H9 (cell line): Measurements from ENCODE around the gene PAK1IP1. TPM values are rescaled to one million over a fixed set of nuclear protein-coding genes. Genes with fewer than 3 reads are reported as not detected.

ENCODE experiments used
- DNase-seq: peaks from one replicate; pipeline ENCODE4 v3.0.0-alpha.2; 2017
- H2AFZ ChIP-seq: one replicate; pipeline ENCODE4 v1.6.1; 2013; ENCODE audit warnings: mild to moderate bottlenecking, low read length, control low read depth, moderate library complexity
- H2AK5ac ChIP-seq: 2 replicates; pipeline ENCODE4 v1.6.1; 2013; ENCODE audit warnings: low read length, control low read depth, mixed read lengths; ENCODE audit not compliant: insufficient read length
- H2BK120ac ChIP-seq: one replicate; pipeline ENCODE4 v1.6.1; 2013; ENCODE audit warnings: low read depth, mild to moderate bottlenecking, low read length, control low read depth, inconsistent platforms; ENCODE audit not compliant: poor library complexity, severe bottlenecking
- H2BK12ac ChIP-seq: 2 replicates; pipeline ENCODE4 v1.6.1; 2013; ENCODE audit warnings: low read length, control low read depth, mixed read lengths, low read depth; ENCODE audit not compliant: insufficient read length
- H2BK15ac ChIP-seq: 2 replicates; pipeline ENCODE4 v1.6.1; 2013; ENCODE audit warnings: low read depth, low read length, control low read depth
- H2BK20ac ChIP-seq: one replicate; pipeline ENCODE4 v1.6.1; 2013; ENCODE audit warnings: low read depth, mild to moderate bottlenecking, low read length, control low read depth, inconsistent platforms; ENCODE audit not compliant: poor library complexity, severe bottlenecking
- H2BK5ac ChIP-seq: 2 replicates; pipeline ENCODE4 v1.6.1; 2013; ENCODE audit warnings: low read length, control low read depth, mixed read lengths; ENCODE audit not compliant: insufficient read length
- H3K14ac ChIP-seq: 2 replicates; pipeline ENCODE4 v1.6.1; 2013; ENCODE audit warnings: low read length, control low read depth; ENCODE audit not compliant: insufficient read depth
- H3K18ac ChIP-seq: 2 replicates; pipeline ENCODE4 v1.6.1; 2013; ENCODE audit warnings: low read depth, mild to moderate bottlenecking, mixed read lengths, low read length, control low read depth; ENCODE audit not compliant: insufficient read length
- H3K23ac ChIP-seq: 2 replicates; pipeline ENCODE4 v1.6.1; 2013; ENCODE audit warnings: low read length, control low read depth, mixed read lengths, low read depth; ENCODE audit not compliant: insufficient read length
- H3K23me2 ChIP-seq: 2 replicates; pipeline ENCODE4 v1.6.1; 2013; ENCODE audit warnings: low read depth, mild to moderate bottlenecking, mixed read lengths, low read length, control low read depth; ENCODE audit not compliant: insufficient read length, poor library complexity, severe bottlenecking
- H3K27ac ChIP-seq: 2 replicates; pipeline ENCODE4 v1.5.1; 2013; ENCODE audit warnings: low read length, control low read depth, mixed read lengths, low read depth; ENCODE audit not compliant: insufficient read length
- H3K27me3 ChIP-seq: 2 replicates; pipeline ENCODE4 v1.6.1; 2013; ENCODE audit warnings: low read length, control low read depth, inconsistent platforms; ENCODE audit not compliant: insufficient read depth
- H3K4ac ChIP-seq: 2 replicates; pipeline ENCODE4 v1.6.1; 2013; ENCODE audit warnings: low read depth, mild to moderate bottlenecking, control low read depth, inconsistent platforms, low read length, moderate library complexity
- H3K4me1 ChIP-seq: 2 replicates; pipeline ENCODE4 v1.6.1; 2013; ENCODE audit warnings: low read length, control low read depth, inconsistent platforms; ENCODE audit not compliant: insufficient read depth
- H3K4me2 ChIP-seq: 2 replicates; pipeline ENCODE4 v1.6.1; 2013; ENCODE audit warnings: low read length, control low read depth, mixed read lengths; ENCODE audit not compliant: insufficient read length, insufficient read depth
- H3K56ac ChIP-seq: 2 replicates; pipeline ENCODE4 v1.6.1; 2013; ENCODE audit warnings: low read depth, mild to moderate bottlenecking, mixed read lengths, low read length, control low read depth; ENCODE audit not compliant: insufficient read length
- H3K79me1 ChIP-seq: 2 replicates; pipeline ENCODE4 v1.6.1; 2013; ENCODE audit warnings: low read depth, mild to moderate bottlenecking, moderate library complexity, low read length, control low read depth, inconsistent platforms; ENCODE audit not compliant: insufficient read depth, poor library complexity, severe bottlenecking
- H3K79me2 ChIP-seq: 2 replicates; pipeline ENCODE4 v1.6.1; 2013; ENCODE audit warnings: low read length, control low read depth, inconsistent platforms; ENCODE audit not compliant: insufficient read depth
- H3K9ac ChIP-seq: 2 replicates; pipeline ENCODE4 v1.6.1; 2013; ENCODE audit warnings: low read length, control low read depth, mixed read lengths; ENCODE audit not compliant: insufficient read length; ENCODE audit errors: extremely low read depth
- H3K9me3 ChIP-seq: one replicate; pipeline ENCODE4 v1.6.1; 2013; ENCODE audit warnings: low read depth, low read length, inconsistent platforms; ENCODE audit not compliant: control insufficient read depth
- H3T11ph ChIP-seq: one replicate; pipeline ENCODE4 v1.6.1; 2013; ENCODE audit warnings: mild to moderate bottlenecking, low read length, control low read depth, inconsistent platforms
- H4K20me1 ChIP-seq: one replicate; pipeline ENCODE4 v1.6.1; 2013; ENCODE audit not compliant: control insufficient read depth, insufficient read length, insufficient read depth
- H4K5ac ChIP-seq: 2 replicates; pipeline ENCODE4 v1.6.1; 2013; ENCODE audit warnings: low read depth, mild to moderate bottlenecking, mixed read lengths, low read length, control low read depth; ENCODE audit not compliant: insufficient read length
- H4K8ac ChIP-seq: replicated peaks from 2 replicates; pipeline ENCODE4 v1.6.1; 2013; ENCODE audit warnings: low read length, control low read depth, mixed read lengths, low read depth; ENCODE audit not compliant: insufficient read length
- H4K91ac ChIP-seq: 2 replicates; pipeline ENCODE4 v1.6.1; 2013; ENCODE audit warnings: low read depth, mild to moderate bottlenecking, moderate library complexity, mixed read lengths, low read length, control low read depth; ENCODE audit not compliant: insufficient read length
- H3K27ac Mint-ChIP-seq, 3 experiments: 2 replicates in 2 of 3; 3 replicates in 1 of 3; pipeline ENCODE4 v1.8.0; 2020 to 2021; ENCODE audit warnings: mixed read lengths in 3 of 3, mild to moderate bottlenecking in 1 of 3, moderate library complexity in 1 of 3
- H3K27me3 Mint-ChIP-seq: 2 replicates; pipeline ENCODE4 v1.8.0; 2021; ENCODE audit warnings: low read depth, mild to moderate bottlenecking, moderate library complexity, mixed read lengths
- H3K36me3 Mint-ChIP-seq, 3 experiments: 2 replicates in 2 of 3; 3 replicates in 1 of 3; pipeline ENCODE4 v1.8.0; 2020 to 2021; ENCODE audit warnings: low read depth in 3 of 3, mixed read lengths in 3 of 3; ENCODE audit not compliant: insufficient read depth in 1 of 3
- H3K4me1 Mint-ChIP-seq, 2 experiments: 2 replicates each; pipeline ENCODE4 v1.8.0; 2020; ENCODE audit warnings: mixed read lengths in 2 of 2
- H3K4me3 Mint-ChIP-seq, 2 experiments: 2 replicates in 1 of 2; 3 replicates in 1 of 2; pipeline ENCODE4 v1.8.0; 2020 to 2021; ENCODE audit warnings: mild to moderate bottlenecking in 2 of 2, mixed read lengths in 2 of 2, moderate library complexity in 1 of 2
- H3K9me3 Mint-ChIP-seq, 2 experiments: 2 replicates in 1 of 2; 3 replicates in 1 of 2; pipeline ENCODE4 v1.8.0; 2020; ENCODE audit warnings: mild to moderate bottlenecking in 2 of 2, mixed read lengths in 2 of 2, moderate library complexity in 1 of 2
- CTCF ChIP-seq: fragments of 200-600 bp; sonication (generic); conservative IDR thresholded peaks from 3 replicates; pipeline ENCODE4 v1.8.0; 2021; ENCODE audit warnings: antibody characterized with exemption, mild to moderate bottlenecking
- WGBS: extraction: QIAGEN DNeasy Blood & Tissue Kit; methylation state at CpG from one replicate; pipeline ENCODE4 v1.1.7; 2013; ENCODE audit warnings: missing lambda C conversion rate, low lambda C conversion rate, mixed read lengths; ENCODE audit not compliant: insufficient read length; ENCODE audit errors: extremely low coverage; 5-methylcytosine and 5-hydroxymethylcytosine counted together
- total RNA-seq: library from RNA; stranded (reverse); gene quantifications from 2 replicates; pipeline ENCODE4 v1.2.1, GENCODE V29; 2021

PAK1IP1 gene
- total RNA-seq, 1 experiment from 2014 or later: 44.8 TPM

GRCh38 chr6:10696655-10697054 lies 1.9 kb downstream of the PAK1IP1 start:
- Histone ChIP-seq H4K91ac (no peak overlapping the region), H3K27ac (no peak overlapping the region), H2AFZ (no peak overlapping the region), H2BK12ac (no peak overlapping the region), H2BK120ac (no peak overlapping the region), H3K4me1 (peaks cover 4% of the 10 kb centered on the region; the same call in 1 of the 2 replicates), H3K9ac (no peak overlapping the region), H3K79me2 (peaks cover 28% of the 10 kb centered on the region; the same call in 1 of the 2 replicates), H3K4me2 (peak overlapping the region; percentile 96), H2BK15ac (no peak overlapping the region), H3K27me3 (no peaks in the 10 kb centered on the region), H3K4ac (no peak overlapping the region), H2AK5ac (no peak overlapping the region), H3K9me3 (no peaks in the 10 kb centered on the region), H2BK5ac (no peak overlapping the region), H4K5ac (no peak overlapping the region), H3K79me1 (peaks cover 2% of the 10 kb centered on the region), H3T11ph (no peak overlapping the region), H4K8ac (no peak overlapping the region), H3K23me2 (no peaks in the 10 kb centered on the region), H4K20me1 (no peaks in the 10 kb centered on the region), H2BK20ac (no peak overlapping the region), H3K18ac (no peak overlapping the region), H3K23ac (no peak overlapping the region), H3K14ac (no peak overlapping the region), H3K56ac (no peak overlapping the region)
- no peaks in the 10 kb centered on the region; a peak in 1 of 5 replicates for H3K9me3 Mint-ChIP-seq
- no peak overlapping the region for H3K27ac Mint-ChIP-seq
- H3K36me3 Mint-ChIP-seq: peaks cover 27 to 57% (median 45%) of the 10 kb centered on the region in 3 experiments
- H3K27me3 Mint-ChIP-seq: no peaks in the 10 kb centered on the region
- TF ChIP-seq CTCF: no peak
- H3K4me3 Mint-ChIP-seq: peak overlapping the region; percentile 97 to 98; a peak in 4 of 5 replicates
- WGBS: no CpG with 5 or more reads among the region's 4 CpGs
- peaks cover 22 to 28% of the 10 kb centered on the region in 2 experiments for H3K4me1 Mint-ChIP-seq
- no peak for DNase-seq
